Lower leg skin (tissue), 3 donors: ENCODE measurements around the gene ESRP2.

Experiments used
- POLR2A ChIP-seq, 2 donors: fragments of 450-650 bp; IDR thresholded peaks; one replicate each; pipeline ENCODE4 v1.6.1; 2016 to 2017; ENCODE audit warnings: antibody characterized with exemption in 2 of 2, mild to moderate bottlenecking in 1 of 2, moderate library complexity in 1 of 2
- TF ChIP-seq, protein P1 (sequence below), 3 donors: fragments of 450-650 bp; IDR thresholded peaks; one replicate each; pipeline ENCODE4 v1.5.1; 2016; ENCODE audit warnings: antibody characterized with exemption in 3 of 3, mild to moderate bottlenecking in 3 of 3, moderate library complexity in 2 of 3

GRCh38 chr16:68252383-68252782, 16.5 kb upstream of the ESRP2 start:
- TF ChIP-seq, protein P1, sequence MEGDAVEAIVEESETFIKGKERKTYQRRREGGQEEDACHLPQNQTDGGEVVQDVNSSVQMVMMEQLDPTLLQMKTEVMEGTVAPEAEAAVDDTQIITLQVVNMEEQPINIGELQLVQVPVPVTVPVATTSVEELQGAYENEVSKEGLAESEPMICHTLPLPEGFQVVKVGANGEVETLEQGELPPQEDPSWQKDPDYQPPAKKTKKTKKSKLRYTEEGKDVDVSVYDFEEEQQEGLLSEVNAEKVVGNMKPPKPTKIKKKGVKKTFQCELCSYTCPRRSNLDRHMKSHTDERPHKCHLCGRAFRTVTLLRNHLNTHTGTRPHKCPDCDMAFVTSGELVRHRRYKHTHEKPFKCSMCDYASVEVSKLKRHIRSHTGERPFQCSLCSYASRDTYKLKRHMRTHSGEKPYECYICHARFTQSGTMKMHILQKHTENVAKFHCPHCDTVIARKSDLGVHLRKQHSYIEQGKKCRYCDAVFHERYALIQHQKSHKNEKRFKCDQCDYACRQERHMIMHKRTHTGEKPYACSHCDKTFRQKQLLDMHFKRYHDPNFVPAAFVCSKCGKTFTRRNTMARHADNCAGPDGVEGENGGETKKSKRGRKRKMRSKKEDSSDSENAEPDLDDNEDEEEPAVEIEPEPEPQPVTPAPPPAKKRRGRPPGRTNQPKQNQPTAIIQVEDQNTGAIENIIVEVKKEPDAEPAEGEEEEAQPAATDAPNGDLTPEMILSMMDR (IDR thresholded peaks at IDR 0.05): no peak
- TF ChIP-seq POLR2A (IDR thresholded peaks at IDR 0.05): no peak
